ENCODE results near the gene CSTPP1. TPM values are rescaled to one million over a fixed set of nuclear protein-coding genes. Genes with fewer than 3 reads are reported as not detected.

The CSTPP1 gene, protein sequence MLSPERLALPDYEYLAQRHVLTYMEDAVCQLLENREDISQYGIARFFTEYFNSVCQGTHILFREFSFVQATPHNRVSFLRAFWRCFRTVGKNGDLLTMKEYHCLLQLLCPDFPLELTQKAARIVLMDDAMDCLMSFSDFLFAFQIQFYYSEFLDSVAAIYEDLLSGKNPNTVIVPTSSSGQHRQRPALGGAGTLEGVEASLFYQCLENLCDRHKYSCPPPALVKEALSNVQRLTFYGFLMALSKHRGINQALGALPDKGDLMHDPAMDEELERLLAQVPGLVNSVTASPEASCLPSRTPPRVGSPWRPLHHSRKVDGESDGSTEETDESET
- 10 to 100 TPM in 2 of 4 donors, 1 to 10 TPM in 2; 4.9 to 33.8 (median 19.5) TPM for total RNA-seq

- DNase-seq = peak; percentile 91 to 92
- H3K4me1 ChIP-seq = no peaks in the 10 kb centered on the region
- H3K27me3 ChIP-seq = no peaks in the 10 kb centered on the region
- H3K4me3 ChIP-seq = peak within 1 kb of the TSS; percentile 58 to 78
- H3K36me3 ChIP-seq = no peaks in the 10 kb centered on the region
- intact Hi-C loops (cut with DNase I; ENCODE audit: low total_unique reads) = no loop called here
- TF ChIP-seq CTCF (IDR thresholded peaks at IDR 0.05) (peak in 2 of 4 experiments; percentile 10 to 33), POLR2A (IDR thresholded peaks at IDR 0.05) (peak in 1 of 2 donors; percentile 18)
- no peaks in the 10 kb centered on the region for H3K9me3 ChIP-seq
- peak within 1 kb of the TSS; percentile 69 to 72 for H3K27ac ChIP-seq
Measured at GRCh38 chr11:46936138-46937110, at the start of gene CSTPP1. TSS of gene CSTPP1 (plus strand) at chr11:46936761. CDS start at chr11:46936806, 45 bp downstream.

DNA sequence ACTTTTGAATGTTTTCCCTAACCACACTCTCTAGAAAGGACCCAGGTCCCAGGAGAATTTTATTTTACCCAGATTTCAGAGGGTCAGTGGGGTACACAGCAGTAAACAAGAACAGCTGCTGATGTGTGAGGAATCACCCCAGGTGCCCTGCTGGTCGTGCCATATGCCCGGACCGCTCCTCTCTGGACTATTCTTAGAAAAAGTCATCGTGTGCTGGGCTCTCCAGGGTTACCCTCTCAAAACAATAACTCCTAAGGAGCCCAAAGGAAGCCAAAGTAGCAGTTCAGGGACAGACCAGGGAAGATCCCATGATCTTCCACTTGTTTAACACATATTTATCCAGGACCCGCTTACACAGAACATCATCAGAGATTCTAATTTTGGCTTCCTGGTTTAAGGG lies 47.9 kb upstream of the CSTPP1 start:
- H3K9me3 ChIP-seq = no peaks in the 10 kb centered on the region
- DNase-seq = no peak
- H3K27ac ChIP-seq = no peak overlapping the region
- no peaks in the 10 kb centered on the region for H3K27me3 ChIP-seq
- H3K36me3 ChIP-seq = no peaks in the 10 kb centered on the region
- H3K4me3 ChIP-seq = no peak overlapping the region
- H3K4me1 ChIP-seq = no peaks in the 10 kb centered on the region
- no peak for TF ChIP-seq CTCF (IDR thresholded peaks at IDR 0.05)
- no peak for TF ChIP-seq POLR2A (IDR thresholded peaks at IDR 0.05)
- intact Hi-C loops (cut with DNase I; ENCODE audit: low total_unique reads) = loop anchor here (5.0 kb wide), 2 partner anchors 274 to 379 kb away; no protein-coding TSS in a partner anchor

GRCh38 chr11:46889251-46889650 lies 47.3 kb upstream of the CSTPP1 start:
- Histone ChIP-seq H3K4me1 (no peaks in the 10 kb centered on the region), H3K4me3 (no peak overlapping the region), H3K36me3 (no peaks in the 10 kb centered on the region), H3K27ac (no peak overlapping the region), H3K27me3 (no peaks in the 10 kb centered on the region), H3K9me3 (no peaks in the 10 kb centered on the region)
- TF ChIP-seq CTCF (IDR thresholded peaks at IDR 0.05) = no peak
- no peak for DNase-seq
- intact Hi-C loops (cut with DNase I; ENCODE audit: low total_unique reads) = loop anchor here (5.0 kb wide), 2 partner anchors 273 to 378 kb away; no protein-coding TSS in a partner anchor

- Histone ChIP-seq H3K36me3 (no peaks in the 10 kb centered on the region), H3K4me1 (no peaks in the 10 kb centered on the region), H3K4me3 (no peak overlapping the region), H3K27me3 (no peaks in the 10 kb centered on the region), H3K9me3 (no peaks in the 10 kb centered on the region), H3K27ac (no peak overlapping the region)
- no peak for TF ChIP-seq POLR2A (IDR thresholded peaks at IDR 0.05)
- TF ChIP-seq CTCF (IDR thresholded peaks at IDR 0.05) = peak; percentile 85 to 95 (median 94)
- intact Hi-C loops (cut with DNase I; ENCODE audit: low total_unique reads) = loop anchor here (5.0 kb wide), 3 partner anchors 262 to 377 kb away; no protein-coding TSS in a partner anchor
- peak; percentile 66 to 78 for DNase-seq
Measured at GRCh38 chr11:46889689-46890475, 46.7 kb upstream of the CSTPP1 start.
